Activated CD4-positive, alpha-beta T cell treated with anti-CD3 and anti-CD28 coated beads, Interleukin-2, amount 50 U/mL, for 48 hours (primary cell): ENCODE data around the gene ITPKC.

Experiments
- DNase-seq, 2 experiments: peaks; one replicate each; pipeline ENCODE4 v3.0.0-alpha.2; 2020

ITPKC gene

DNA sequence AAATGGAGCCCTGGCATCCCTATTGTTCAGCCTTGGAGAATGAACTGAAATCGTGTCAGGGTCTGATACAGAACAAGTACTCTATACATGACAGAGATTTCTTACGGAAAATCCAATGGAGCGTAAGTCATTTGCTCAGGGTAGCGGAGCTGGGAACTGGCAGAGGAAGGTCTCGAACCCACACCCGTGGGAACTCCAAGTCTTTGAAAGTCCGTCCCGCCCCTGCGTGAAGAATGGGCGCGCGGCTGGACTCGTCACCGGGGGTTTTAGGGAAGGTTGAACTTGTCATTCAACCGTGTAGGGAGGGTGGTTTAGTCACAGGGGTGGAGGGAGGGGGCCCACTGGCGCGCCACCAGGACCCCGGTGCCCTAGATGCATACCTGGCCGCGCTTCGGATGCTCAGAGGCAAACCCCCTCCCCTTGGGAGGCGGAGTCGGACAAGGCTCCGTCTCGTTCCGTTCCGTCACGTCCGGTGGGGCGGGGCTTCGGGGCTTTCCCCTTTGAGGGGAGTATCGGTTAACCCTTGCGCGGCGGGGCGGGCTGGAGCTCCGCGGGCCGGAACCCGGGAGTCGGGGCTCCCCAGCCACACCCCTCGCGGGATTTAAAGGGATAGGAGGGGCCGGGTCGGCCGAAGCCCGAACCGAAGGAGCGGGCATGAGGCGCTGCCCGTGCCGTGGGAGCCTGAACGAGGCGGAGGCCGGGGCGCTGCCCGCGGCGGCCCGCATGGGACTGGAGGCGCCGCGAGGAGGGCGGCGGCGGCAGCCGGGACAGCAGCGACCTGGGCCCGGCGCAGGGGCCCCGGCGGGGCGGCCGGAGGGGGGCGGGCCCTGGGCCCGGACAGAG lies at the start of gene ITPKC, which contains the start of gene COQ8B:
TSS of gene ITPKC (plus strand) at position 631 of the 843 bp plus-strand sequence. CDS start at position 655, 24 bp downstream.
TSS of gene COQ8B (minus strand) at position 405 of the 843 bp plus-strand sequence. CDS start 2,254 bp downstream, outside the sequence.
- DNase-seq: peak; percentile 100

DNA sequence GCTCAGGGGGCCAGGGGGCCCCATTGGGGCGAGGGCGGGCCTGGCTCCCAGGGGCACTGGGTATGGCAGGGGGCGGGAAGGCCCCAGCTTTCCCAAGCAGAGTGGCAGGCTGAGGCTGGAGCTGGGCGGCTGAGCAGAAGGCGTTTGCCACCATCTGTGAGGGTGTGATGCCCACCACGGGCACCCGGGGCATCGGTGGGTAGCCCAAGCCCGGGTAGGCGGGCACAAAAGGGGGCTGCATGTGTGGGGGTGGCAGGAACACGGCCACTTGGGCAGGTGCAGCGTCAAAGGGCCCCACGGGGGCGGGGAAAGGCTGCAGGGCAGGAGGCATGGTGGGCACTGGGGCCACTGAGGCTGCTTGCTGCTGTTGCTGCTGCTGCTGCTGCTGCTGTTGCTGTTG lies 49.3 kb upstream of the ITPKC start:
- DNase-seq: no peak

- DNase-seq: no peak
Observed at GRCh38 chr19:40668991-40669614, 47.8 kb upstream of the ITPKC start.

DNA sequence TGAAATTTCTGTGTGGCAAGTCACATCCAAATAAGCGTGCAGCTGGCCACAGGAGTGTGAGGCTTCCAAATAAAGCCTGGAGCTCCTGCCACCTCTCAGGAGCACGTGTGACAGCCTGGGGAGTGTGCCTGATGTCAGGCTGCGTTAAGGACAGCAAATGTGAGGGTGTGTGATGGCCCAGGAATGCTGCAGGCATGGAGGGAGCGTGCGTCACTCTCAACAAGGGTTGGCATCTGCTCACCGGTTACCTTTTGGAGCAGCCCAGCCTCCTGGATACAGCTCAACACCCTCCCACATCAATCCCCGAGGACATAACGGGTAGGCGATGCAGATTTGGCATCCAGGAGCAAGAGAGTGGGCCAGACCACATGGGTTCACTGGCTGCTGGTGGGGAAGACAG lies 45.5 kb upstream of the ITPKC start:
- DNase-seq: no peak

GRCh38 chr19:40672038-40672437 lies 44.9 kb upstream of the ITPKC start:
- no peak for DNase-seq

GRCh38 chr19:40672573-40673299 lies 44.2 kb upstream of the ITPKC start:
- no peak for DNase-seq

DNA sequence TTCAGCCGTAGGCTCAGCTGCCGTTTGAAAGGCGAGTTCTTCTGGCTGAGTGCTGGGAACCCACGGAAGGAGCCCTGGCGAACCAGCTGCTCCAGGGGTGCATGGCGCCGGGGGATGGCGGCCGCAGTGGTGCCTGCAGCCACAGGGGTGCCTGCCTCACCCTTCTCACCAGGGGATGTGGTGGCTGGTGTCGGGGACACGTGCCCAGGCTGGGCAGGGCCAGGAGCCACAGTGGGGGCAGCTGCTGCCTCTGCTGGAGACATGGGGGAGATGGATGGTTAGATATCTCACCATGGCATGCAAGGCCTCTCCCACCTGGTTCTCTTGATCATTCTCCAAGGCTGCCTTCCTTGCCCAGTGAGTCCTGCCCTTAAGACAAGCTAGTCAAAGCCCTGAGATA lies 43.5 kb upstream of the ITPKC start:
- no peak for DNase-seq

DNA sequence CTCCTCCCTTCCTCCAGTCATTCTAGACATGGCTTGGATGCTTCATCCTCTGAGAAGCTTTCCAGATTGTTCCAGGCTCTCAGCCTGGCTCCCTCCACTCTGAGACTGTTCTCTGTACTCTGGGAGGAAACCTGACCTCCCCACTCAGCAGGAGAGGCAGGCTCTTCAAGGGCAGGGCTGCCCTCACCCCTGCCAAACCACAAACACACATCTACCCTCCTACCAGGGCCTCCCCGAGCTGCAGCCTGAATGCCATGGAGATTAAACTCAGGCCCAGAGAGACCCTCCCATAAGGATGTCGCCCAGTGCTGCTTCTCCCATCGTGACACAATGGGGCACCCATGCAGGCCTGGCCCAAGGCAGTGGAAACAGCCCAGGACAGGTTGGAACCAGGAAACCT lies 42.6 kb upstream of the ITPKC start:
- DNase-seq: no peak

DNA sequence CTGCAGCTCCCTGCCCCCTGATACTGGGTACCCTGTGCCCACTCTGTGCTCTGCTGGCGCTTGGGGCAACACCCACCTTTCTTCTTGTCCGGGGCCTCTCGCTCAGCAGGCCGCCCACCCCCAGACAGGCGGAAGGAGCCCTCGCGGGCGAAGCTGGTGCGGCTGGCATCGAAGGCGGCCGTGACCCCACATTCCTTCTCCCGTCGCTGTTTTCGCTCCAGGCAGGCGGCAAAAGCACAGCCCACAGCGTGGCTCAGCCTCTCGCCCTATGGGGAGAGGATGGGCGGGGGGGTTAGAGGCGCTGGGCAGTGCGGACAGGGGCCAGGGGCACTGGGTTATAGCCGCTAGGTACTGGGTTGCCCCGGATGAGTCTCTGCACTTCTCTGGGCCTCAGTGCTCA lies 39.8 kb upstream of the ITPKC start:
- DNase-seq: no peak

DNA sequence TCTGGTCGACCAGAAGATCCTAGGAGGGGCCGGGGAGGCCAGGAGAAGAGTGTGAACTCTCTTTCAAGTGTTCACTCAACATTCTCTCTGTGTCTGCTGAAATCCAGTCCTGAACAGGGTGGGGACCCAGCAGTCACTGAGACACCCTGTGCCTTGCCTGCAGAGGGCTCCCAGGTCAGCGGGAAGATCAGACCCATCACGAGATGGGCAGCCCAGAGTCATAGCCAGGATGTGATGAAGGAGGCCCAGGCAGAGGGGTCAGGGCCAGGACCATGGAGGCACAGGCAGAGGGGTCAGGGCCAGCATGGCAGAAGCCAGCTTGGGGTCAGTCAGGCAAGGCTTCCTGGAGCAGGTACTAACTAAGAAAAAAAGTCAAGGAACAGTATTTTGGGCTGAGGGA lies 35.9 kb upstream of the ITPKC start:
- no peak for DNase-seq

GRCh38 chr19:40682431-40682964 lies 34.4 kb upstream of the ITPKC start:
- DNase-seq: no peak

DNA sequence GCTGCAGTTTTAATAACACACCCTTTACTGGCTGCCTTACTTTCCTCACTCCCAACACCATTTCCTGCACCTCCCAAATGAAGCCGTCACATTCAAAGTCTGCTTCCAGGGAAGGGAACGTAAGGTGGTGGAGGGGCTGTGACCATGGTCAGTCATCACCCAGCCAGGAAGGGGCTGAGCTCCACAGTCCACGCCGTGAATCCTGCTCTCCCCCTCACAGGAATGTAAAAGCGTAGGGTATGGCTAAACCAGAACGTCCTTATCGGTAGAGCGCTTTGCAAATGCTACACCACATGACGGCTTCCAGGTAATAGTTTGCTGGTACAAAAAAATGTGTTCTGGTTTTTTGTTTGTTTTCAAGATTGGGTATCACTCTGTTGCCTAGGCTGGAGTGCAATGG lies 33.5 kb upstream of the ITPKC start:
- no peak for DNase-seq

DNA sequence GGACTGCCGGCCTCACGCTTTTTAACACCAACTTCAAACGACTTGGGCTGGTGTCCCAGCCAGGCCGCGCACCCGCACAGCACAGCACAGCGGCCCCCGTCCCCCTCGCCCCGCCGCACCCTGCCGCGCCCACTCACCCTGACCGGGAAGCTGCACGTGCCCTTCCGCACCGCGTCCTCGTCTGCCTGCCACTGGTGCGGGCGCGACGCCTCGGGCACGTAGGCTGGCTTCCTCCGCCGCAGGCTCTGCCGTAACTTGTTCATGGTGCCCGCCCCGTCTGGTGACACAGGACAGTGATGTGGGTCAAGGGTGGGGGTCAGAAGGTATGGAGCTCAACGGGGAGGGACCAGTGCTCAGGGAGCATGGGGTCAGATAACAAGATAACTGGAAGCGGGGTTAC lies 32.6 kb upstream of the ITPKC start:
- DNase-seq: no peak

DNA sequence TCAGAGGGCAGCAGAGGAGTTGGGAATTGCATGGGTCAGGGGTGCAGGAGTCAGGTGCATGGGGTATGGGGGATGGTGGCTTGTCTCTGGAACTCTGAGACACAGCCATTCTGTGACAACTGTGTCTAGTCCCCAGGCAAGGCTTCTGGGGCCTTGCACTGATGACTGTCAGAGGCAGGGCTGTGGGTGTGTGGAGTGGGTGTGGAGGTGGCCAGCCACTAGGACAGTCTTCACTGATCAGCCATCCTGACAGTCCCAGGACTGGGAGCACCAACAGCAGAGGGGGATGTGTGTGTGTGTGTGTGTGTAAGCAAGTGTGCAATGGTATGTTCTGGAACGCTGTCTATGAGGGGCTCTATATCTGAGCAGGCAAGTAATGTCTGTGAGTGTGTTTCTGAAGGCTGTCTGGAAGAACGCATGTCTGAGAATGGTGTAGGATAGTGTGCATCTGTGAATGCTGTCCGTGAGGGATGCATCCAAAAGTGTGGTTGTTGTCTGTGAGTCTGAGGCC lies 31.8 kb upstream of the ITPKC start:
- DNase-seq: no peak

- no peak for DNase-seq
Observed at GRCh38 chr19:40685563-40685962, 31.3 kb upstream of the ITPKC start.

DNA sequence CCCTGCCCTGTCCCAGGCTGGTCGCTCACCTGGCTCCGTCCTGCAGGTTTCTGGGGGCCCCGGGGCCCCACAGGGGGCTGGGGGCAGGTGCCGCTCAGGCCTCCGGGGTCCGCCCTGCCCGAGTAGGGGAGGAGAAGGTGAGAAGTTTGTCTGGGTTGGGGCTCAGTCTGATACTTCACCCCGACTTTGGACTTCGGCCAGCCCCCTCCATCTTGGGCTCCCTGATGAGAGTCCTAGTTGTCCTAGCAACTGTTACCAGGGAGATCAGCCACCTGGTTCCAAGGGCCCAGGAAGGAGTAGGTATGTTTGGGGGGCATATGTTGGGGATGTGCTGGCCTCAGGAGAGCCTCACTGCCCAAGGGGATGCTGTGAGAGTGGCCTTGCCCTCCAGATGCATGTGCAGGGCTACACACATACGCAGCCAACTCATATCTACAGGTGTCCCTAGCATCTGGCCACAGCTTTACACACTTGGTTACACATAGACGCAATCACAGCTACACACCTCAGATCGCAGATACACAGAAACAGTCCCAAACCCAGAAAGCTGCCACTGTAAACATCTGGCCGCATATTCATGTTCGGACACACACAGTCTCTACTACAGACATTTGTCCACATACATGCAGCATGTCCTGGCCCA lies 29.9 kb upstream of the ITPKC start:
- no peak for DNase-seq

GRCh38 chr19:40687525-40688016 lies 29.3 kb upstream of the ITPKC start:
- no peak for DNase-seq

- no peak for DNase-seq
Observed at GRCh38 chr19:40688309-40688708, 28.6 kb upstream of the ITPKC start.

GRCh38 chr19:40688987-40689338 lies 27.9 kb upstream of the ITPKC start:
- no peak for DNase-seq

GRCh38 chr19:40689339-40690049 lies 27.4 kb upstream of the ITPKC start:
- no peak for DNase-seq

DNA sequence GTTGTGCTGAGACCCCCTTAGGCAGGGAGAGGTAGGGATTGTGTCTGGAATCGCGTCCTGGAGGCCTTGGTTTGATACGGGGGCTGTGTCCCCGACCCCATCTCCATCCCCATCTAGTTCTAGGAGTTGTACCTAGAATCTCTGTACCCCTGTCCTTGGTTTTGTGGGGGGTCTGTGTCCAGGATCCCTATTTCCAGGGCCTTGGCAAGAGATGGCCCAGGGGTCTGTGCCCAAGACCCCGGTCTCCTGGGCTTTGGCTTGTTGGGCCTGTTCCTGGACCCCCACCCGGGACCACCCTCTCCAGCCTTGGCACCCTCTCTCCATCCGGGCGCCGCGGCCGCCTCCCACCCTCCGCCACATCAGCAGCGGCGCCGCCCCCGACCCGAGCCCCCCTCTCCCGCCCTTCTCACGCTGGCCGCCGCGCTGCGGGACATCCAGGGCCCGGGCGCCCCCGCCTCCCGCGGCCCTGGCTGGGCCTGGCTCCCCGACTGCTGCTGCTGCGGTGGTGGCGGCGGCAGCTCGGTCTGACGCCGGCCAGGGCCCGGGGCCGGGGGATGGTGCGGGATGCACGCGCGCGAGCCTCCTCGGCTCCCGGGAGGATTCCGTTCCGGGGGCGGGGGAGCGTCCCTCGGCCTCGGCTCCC lies 26.7 kb upstream of the ITPKC start, which contains the start of gene NUMBL:
TSS of gene NUMBL (minus strand) at position 602 of the 643 bp plus-strand sequence. CDS start at position 434, 168 bp downstream.
- DNase-seq: no peak
